ENCODE measurements around the gene CDC42EP2. TPM values are rescaled to one million over a fixed set of nuclear protein-coding genes. Genes with fewer than 3 reads are reported as not detected.

CDC42EP2 gene
- total RNA-seq, 1 experiment from 2014 or later, result 11.9 TPM

- Histone ChIP-seq H3K79me2 (ENCODE audit: insufficient read depth, low read length) (no peaks in the 10 kb centered on the region), H2AFZ (ENCODE audit: low read length) (no peak overlapping the region), H3K9me3 (ENCODE audit: control insufficient read depth, low read depth, low read length) (no peaks in the 10 kb centered on the region), H2BK12ac (ENCODE audit: insufficient read length, low read depth, low read length) (no peak overlapping the region), H3K4ac (ENCODE audit: low read depth, low read length) (no peak overlapping the region), H2BK120ac (ENCODE audit: low read depth, low read length, poor library complexity, severe bottlenecking) (no peak overlapping the region), H2AK5ac (ENCODE audit: insufficient read length, low read length) (no peak overlapping the region), H2BK15ac (ENCODE audit: low read depth, low read length) (no peak overlapping the region), H3K23ac (ENCODE audit: insufficient read length, low read depth, low read length) (no peak overlapping the region), H3T11ph (ENCODE audit: low read length) (no peak overlapping the region), H3K4me1 (ENCODE audit: insufficient read depth, low read length) (no peaks in the 10 kb centered on the region), H3K56ac (ENCODE audit: insufficient read length, low read depth, low read length) (no peak overlapping the region), H2BK20ac (ENCODE audit: low read depth, low read length, poor library complexity, severe bottlenecking) (no peak overlapping the region), H4K5ac (ENCODE audit: insufficient read length, low read depth, low read length) (no peak overlapping the region), H3K18ac (ENCODE audit: insufficient read length, low read depth, low read length) (no peak overlapping the region), H3K23me2 (ENCODE audit: insufficient read length, low read depth, low read length, poor library complexity, severe bottlenecking) (no peaks in the 10 kb centered on the region), H3K4me2 (ENCODE audit: insufficient read depth, insufficient read length, low read length) (no peak overlapping the region), H4K20me1 (ENCODE audit: control insufficient read depth, insufficient read depth, insufficient read length) (no peaks in the 10 kb centered on the region), H4K8ac (replicated peaks; ENCODE audit: insufficient read length, low read depth, low read length) (no peak overlapping the region), H3K14ac (ENCODE audit: insufficient read depth, low read length) (no peak overlapping the region), H3K79me1 (ENCODE audit: insufficient read depth, low read depth, low read length, poor library complexity, severe bottlenecking) (no peaks in the 10 kb centered on the region), H3K9ac (ENCODE audit: extremely low read depth, insufficient read length, low read length) (no peak overlapping the region), H3K27ac (ENCODE audit: insufficient read length, low read depth, low read length) (no peak overlapping the region), H4K91ac (ENCODE audit: insufficient read length, low read depth, low read length) (no peak overlapping the region), H2BK5ac (ENCODE audit: insufficient read length, low read length) (no peak overlapping the region), H3K27me3 (ENCODE audit: insufficient read depth, low read length) (no peaks in the 10 kb centered on the region)
- no peak overlapping the region for H3K4me3 Mint-ChIP-seq
- no peak for DNase-seq
- no peaks in the 10 kb centered on the region for H3K27me3 Mint-ChIP-seq (ENCODE audit: low read depth)
- H3K9me3 Mint-ChIP-seq, result no peaks in the 10 kb centered on the region
- WGBS (ENCODE audit: extremely low coverage, insufficient read length, low lambda C conversion rate), result no CpG with 5 or more reads among the region's 8 CpGs
- H3K27ac Mint-ChIP-seq, result no peak overlapping the region; a peak in 1 of 7 replicates
- peaks cover 13 to 21% of the 10 kb centered on the region in 2 experiments for H3K4me1 Mint-ChIP-seq
- no peak for TF ChIP-seq CTCF (conservative IDR thresholded peaks at IDR 0.05)
- peaks cover 26 to 65% (median 54%) of the 10 kb centered on the region in 3 experiments; a peak in 6 of 7 replicates for H3K36me3 Mint-ChIP-seq (ENCODE audit: insufficient read depth in 1 of 3, low read depth in 3 of 3)
Observed at GRCh38 chr11:65298131-65298535, 16.5 kb upstream of the CDC42EP2 start.

Measured in H9 (cell line).